ENCODE results near the gene TMEM219.

GRCh38 chr16:30010844-30011713 is 49.2 kb downstream of the TMEM219 start, which contains the start of gene DOC2A:
- TF ChIP-seq POLR2AphosphoS5 (IDR thresholded peaks at IDR 0.05; ENCODE audit: low read depth, low read length), result no peak
- TF ChIP-seq POLR2A (IDR thresholded peaks at IDR 0.05; ENCODE audit: low read depth, low read length), result no peak
- no peak for TF ChIP-seq TAF1 (IDR thresholded peaks at IDR 0.05; ENCODE audit: borderline replicate concordance, low read depth, low read length)
